HPDE6-E6E7 (cell line): ENCODE measurements around the gene PET100.

ENCODE experiments used
- DNase-seq: peaks from one replicate; pipeline ENCODE4 v3.0.0; 2011; ENCODE audit warnings: missing footprints; ENCODE audit errors: extremely low spot score

The PET100 gene

DNA sequence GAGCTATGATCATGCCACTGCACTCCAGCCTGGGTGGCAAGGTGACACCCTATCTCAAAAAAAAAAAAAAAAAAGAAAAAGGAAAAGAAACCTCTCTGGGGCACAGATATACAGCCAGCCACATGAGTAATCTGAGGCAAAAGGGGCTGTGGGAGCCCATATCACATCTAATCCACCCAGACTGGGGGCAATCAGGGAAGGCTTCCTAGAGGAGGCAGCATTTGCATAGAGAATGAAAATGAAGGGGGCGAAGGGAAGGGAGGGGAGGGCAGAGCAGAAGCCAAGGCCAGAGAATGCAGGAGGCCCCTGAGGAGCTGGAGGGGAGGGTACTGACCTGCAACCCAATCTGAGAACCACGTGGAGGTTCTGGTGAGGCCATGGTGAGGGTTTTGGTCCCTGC lies 20.6 kb downstream of the PET100 start:
- no peak for DNase-seq

DNA sequence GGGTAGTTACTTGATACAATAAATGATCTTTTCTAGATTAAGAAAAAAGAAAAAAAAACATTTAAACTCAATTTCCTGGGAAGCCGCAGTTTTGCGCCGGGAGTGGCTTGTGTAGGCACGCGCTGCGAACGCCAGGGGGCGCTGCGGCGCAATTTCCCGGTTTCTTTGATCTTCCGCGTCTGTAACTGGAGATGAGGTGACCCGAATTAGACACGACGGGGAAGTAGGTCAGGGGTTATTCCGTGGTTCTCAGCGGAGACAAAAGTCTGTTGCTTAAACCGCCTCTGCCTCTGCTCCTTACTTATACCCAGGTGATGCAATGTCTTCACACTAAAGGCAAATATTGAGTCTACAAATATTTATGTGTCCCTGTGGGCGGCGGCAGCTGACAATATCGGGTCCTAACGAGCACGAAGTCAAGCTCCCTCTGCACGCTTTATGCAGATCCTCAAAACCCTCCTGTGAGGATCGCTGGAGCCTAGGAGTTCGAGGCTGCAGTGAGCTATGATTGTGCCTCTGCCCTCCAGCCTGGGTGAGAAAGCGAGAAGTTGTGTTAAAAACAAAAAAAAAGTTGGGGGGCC lies 22.6 kb downstream of the PET100 start:
- DNase-seq: peak; percentile 73

DNA sequence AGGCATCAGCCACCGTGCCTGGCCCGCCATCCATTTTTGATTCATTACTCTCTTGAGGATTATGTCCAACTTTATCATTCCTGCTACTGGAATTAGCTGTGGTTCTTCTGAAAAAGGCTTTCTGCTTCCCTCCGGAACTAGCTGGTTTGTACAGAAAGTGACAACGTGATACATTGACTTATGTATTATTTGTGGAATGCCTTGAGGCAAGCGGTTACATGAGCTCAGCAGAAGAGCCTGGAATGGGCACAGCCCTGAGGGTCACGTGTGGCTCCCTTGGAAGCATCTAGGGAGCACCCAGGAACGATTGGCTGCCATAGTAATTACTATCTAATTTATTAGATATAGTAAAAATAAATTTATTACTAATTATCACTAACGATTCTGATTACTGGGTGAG lies 24.8 kb downstream of the PET100 start:
- no peak for DNase-seq

DNA sequence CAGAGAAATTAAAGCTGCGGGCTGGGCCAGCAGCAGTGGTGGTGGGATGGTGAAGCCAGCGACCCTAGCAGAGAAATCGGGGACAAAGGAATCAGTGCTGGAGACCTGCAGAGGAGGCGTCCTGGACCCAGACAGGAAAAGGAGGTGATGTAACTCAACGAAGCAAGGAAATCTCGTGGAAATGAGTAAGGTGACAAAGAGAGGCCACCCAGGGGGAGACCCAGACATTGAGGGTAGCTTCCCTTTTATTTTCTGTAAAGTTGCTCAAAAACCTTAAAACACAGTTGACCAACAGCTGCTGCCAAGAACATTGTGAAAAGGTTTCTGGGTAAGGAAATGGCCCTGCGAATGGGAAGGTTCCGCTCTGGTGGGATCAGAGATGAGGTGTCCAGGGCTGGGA lies 26.0 kb downstream of the PET100 start:
- no peak for DNase-seq

DNA sequence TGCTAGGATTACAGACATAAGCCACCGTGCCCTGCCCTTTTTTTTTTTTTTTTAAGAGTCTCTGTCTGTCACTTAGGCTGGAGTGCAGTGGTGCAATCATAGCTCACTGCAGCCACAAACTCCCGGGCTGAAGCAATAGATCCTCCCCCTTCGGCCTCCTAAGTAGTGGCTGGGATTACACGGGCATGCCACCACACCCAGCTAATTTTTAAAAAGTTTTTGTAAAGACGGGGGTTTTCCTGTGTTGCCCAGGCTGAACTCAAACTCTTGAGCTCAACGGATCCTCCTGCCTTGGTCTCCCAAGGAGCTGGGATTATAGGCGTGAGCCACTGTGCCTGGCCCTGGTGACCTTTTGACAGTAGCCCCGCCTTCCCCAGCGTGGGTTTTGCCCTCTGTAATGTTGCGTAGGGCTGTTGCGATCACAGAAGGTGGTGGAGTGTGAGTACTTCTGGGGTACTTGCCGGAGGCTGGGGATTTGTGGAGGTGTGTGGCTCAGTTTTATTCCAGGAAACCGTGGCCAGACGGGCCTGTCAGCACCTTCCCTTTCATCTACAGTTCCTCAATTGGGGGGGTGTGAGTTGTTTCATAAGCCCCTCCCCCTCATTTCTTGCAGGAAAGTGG lies 27.6 kb downstream of the PET100 start:
- DNase-seq: no peak

DNA sequence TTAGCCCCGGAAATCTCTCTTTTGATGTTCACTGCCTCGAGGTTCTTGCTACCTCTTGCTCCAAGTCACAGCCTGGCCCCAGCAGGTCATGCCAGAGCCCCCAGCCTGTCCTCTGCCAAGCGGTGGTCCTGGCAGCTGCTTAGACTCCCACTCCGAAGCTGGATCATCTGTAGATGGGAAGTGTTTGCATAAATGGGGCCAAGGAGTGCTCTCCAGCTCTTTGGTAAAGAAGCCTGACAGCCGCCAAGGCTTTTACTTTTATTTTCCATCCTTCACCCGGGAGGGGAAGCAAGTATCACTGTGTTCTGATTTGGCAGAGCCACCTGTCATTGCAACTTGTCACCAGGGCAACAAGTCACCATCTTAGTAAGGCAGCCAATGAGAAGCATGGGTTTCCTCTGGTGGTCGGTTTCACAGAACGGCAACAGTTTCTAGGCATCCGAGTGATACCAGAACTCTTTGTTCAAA lies 28.7 kb downstream of the PET100 start:
- no peak for DNase-seq

DNA sequence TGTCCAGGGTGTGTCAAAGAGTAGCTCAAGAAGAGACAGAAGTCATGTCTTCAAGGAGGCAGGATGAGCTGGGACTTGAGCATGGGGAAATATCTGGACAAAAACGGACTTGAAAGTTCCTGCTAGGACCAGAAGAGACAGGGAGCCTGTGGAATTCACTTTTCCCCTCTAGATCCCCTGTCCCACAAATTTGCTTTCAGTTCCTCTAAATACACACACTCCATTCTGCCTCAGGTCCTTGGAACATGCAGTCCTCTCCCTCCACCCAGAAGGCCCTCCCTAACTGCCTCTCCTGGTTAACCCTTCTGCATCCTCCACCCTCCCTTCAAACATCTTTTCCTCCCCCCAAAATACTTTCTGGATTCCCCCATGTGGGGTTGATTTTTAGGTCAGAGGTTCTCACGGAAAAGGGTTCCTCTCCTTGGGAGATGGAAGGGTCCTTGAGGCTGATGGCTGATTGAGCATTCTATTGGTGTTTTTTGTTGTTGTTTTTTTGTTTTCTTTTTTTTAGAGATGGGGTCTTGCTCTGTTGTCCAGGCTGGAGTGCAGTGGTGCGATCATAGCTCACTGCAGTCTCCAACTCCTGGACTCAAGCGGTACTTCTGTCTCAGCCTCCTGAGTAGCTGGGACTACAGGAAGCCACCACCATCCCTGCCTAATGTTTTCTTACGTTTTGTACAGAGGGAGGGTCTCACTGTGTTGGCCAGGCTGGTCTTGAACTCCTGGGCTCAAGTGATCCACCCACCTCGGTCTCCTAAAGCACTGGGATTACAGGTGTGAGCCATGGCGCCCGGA lies 32.3 kb downstream of the PET100 start:
- DNase-seq: no peak

DNA sequence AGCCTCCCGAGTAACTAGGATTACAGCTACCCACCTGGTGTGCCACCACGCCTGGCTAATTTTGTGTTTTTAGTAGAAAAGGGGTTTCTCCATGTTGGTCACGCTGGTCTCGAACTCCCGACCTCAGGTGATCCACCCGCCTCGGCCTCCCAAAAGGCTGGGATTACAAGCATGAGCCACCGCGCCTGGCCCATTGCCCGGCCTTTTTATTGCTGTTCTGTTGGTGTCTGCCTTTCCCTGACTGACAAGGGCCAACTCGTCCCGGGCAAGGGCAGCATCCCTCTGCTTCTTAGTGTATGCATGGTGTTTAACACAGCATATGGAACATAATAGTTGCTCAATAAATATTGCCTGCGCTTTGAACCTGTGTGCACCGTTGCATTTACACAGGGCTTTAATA lies 33.1 kb downstream of the PET100 start:
- no peak for DNase-seq

DNA sequence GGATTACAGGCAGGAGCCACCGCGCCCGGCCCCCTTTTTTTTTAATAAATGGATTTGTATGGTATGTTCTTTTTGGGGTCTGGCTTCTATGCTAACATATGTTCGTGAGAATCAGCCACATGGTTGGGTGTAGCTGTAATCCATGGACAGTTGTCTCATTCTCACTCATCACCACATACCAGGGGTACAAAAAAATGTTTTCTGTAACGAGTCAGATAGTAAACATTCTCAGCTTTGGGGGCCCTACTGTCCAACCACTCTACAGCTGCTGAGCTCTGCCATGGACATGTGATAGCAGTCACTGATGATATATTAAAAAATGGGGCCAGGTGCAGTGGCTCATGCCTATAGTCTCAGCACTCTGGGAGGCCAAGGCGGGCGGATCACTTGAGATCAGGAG lies 34.1 kb downstream of the PET100 start:
- DNase-seq: no peak

DNA sequence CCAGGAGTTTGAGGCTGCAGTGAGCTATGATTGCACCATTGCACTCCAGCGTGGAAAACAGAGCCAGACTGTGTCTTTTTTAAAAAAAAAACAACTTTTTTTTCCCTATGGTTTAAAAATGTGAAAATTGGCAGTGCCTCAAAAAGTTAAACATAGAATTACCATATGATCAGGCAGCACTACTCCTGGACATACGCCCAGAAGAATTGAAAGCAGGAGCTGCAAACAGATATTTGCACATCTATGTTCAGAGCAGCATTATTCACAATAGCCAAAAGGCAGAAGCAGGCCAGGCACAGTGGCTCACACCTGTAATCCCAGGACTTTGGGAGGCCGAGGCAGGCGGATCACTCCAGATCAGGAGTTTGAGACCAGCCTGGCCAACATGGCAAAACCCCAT lies 35.5 kb downstream of the PET100 start:
- no peak for DNase-seq

DNA sequence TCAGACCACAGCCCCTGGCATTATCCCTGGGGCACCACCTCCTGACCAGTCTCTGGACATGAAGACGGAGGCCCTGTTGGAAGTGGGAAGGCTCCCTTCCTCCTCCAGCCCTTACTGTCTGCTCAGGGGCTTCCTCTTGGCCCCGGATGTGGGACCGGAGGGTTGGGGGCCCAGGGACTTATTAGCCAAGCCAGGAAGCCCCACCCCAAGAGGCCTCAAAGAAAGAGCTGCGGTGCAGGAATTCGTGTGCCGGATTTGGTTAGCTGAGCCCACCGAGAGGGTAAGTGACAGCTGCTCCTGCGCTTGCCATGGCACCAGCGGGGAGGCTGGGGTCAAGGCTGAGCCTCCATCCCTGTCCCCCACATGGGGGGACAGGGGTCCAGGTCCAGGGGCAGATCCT lies 39.2 kb downstream of the PET100 start, which contains the start of gene RETN:
TSS of gene RETN (plus strand) at position 208 of the 400 bp plus-strand sequence. CDS start 278 bp downstream, outside the sequence.
- DNase-seq: no peak

DNA sequence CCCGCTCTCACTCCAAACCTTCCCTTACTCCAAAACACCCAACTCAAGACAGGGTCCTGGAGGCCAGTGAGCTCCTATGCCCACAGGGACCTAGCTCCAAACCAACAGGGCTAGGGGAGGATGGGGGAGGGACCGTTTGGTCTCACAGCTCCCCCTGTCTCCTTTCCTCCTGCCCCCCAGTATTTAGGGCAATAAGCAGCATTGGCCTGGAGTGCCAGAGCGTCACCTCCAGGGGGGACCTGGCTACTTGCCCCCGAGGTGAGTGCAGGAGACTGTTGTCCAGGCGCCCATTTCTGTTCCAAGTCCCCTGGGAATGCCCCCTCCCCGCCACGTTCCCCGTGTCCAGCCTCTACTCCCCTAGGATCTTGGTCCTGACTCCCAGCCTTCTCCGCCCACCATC lies 40.0 kb downstream of the PET100 start:
- no peak for DNase-seq

DNA sequence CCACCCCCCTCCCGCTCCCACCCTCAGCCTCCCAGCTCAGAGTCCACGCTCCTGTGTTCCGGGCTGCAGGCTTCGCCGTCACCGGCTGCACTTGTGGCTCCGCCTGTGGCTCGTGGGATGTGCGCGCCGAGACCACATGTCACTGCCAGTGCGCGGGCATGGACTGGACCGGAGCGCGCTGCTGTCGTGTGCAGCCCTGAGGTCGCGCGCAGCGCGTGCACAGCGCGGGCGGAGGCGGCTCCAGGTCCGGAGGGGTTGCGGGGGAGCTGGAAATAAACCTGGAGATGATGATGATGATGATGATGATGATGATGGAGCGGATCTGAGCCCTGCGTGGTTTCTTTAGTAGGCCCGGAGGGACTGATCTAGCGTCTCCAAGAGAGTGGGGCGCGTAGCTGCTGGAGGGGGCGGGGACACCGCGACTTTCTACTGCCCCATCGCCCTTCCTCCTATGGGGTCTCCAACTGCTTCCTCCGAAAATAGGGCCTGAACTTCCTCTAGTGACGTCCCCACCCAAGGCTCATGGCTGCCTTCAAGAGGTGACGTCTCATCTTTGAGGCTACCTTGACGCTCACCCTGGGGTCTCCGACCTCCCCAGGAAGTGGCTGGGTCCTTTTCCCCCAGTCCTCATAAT lies 40.7 kb downstream of the PET100 start:
- no peak for DNase-seq

DNA sequence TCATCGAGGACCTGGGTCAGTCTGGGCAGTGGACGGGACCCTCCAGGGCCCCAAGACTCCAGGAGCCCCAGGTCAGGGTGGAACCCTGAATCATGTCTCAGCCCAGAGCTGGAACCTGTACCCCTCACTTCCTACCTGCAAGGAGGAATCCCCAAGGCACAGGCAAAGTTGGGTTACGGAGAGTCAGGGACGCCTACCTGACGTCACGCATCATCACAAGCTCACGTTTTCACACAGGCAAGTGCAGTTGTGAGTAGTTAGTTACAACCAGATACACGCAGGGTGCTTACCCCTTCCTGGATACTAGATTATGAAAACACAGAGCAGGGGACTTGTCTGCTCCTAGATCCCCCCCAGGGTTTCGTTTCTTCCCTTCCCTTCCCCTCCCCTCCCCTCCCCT lies 41.2 kb downstream of the PET100 start:
- no peak for DNase-seq

DNA sequence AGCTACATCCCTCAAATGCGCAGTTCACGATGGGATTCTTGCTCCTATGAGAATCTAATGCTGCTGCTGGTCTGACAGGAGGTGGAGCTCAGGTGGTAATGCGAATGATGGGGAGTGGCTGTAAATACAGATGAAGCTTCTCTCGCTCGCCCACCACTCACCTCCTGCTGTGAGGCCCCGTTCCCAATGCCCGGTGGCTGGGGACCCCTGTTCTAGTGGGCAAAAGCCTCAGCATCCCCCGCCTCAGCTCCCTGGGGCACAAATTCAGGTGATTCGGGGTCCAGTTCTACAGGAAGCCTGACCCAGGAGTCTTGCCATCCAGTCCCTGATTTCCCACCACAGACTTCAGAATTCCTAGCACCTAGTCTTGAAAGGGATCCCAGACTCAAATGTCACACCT lies 42.9 kb downstream of the PET100 start:
- no peak for DNase-seq

DNA sequence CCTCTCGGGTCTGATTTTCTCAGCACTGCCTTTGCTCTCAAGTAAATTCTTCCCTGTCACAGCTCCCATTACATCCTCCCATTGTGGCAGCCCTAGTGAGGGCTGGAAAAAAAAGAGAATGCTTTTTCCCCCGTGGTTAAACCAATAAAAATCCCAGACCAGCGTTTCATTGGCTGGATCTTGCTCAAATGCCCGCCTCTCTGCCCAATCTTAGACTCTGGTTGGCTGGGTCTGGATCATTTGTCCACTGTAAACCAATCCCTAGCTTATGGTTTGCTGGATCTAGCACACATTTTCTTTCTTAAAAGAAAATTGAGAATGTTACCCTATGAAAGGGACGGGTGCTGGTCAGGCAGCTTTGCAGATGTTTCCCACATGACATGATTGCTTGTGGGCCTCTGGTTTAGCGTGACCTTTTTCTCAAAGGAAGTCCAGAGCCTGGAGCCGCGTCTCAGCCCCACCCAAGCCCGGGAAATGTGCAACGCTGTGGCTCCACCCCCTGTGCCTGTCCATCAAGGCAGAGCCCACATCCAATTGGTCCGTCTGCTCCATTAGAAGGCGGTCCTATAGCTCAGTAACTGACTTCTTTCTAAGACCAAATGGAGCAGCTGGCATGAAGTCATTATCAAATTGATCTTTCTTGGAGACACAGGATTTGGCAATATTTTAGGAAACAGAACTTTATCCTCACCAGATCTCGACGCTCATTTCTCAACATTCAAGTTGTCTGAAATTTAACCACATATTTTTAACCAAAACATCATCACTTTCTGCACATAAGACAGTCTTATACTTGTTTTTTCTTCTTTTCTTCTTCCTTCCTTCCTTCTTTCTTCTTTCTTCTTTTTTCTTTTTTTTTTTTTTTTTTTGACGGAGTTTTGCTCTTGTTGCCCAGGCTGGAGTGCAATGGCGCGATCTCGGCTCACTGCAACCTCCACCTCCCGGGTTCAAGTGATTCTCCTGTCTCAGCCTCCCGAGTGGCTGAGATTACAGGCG lies 44.7 kb downstream of the PET100 start:
- DNase-seq: peak; percentile 50

DNA sequence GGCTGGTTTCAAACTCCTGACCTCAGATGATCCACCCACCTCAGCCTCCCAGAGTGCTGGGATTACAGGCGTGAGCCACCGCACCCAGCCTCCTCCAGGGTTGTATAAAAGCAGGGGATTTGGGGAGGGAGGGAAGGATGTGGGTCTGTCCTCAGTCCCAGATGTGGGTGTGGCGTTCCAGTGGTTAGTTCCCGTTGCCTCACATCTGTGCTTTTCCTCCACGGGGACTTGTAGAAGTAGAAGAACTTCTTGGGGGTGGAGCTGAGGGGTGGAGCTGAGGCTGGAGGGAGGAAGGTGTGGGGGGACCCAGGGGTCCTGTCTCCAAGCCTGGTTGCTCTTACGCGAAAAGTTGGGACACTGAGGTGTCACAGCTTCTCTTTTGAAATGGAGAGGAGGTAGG lies 46.8 kb downstream of the PET100 start:
- DNase-seq: no peak

DNA sequence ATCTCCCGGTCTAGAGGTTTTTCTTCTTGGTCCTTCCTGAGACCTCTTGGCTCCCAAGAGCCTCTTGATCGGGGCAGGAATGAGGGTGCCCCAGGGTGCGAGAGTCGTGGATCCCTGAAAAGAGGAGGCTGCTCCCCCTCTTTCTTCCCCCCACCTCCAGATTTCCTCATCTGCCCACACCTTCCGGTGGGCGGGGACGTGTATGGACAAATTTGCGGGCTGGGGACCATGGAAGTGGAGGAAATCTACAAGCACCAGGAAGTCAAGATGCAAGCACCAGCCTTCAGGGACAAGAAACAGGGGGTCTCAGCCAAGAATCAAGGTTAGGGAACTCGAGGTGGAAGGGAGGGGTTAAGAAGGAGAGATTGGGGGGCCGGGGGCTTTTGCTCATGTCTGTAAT lies 47.3 kb downstream of the PET100 start, which contains the start of gene MCEMP1:
TSS of gene MCEMP1 (plus strand) at position 237 of the 400 bp plus-strand sequence. CDS start at position 268, 31 bp downstream.
- DNase-seq: no peak

DNA sequence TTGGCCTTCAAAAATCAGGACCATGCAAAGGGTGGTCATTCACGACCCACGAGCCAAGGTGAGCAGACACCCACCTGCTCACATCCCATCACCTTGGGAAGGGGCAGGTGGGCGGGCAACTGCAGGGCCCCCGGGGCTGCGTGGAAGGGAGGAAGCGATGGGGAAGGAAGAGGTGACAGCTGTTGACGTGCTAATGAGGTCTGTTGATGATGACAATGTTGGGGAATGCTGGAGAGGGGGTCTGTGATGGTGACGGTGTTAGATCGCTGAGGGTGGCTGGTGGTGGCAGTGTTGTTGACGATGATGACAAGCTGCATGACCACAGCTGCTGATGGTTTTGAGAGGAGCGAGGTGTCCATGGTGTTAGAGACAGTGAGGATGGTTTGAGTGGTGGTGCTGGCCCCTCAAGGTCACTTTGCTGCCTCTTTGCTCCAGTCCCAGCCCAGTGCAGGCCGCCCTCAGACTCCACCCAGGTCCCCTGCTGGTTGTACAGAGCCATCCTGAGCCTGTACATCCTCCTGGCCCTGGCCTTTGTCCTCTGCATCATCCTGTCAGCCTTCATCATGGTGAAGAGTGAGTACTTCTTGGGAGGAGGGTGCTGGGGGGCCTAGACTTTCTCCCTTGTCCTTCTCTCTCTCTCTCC lies 48.2 kb downstream of the PET100 start:
- no peak for DNase-seq

DNA sequence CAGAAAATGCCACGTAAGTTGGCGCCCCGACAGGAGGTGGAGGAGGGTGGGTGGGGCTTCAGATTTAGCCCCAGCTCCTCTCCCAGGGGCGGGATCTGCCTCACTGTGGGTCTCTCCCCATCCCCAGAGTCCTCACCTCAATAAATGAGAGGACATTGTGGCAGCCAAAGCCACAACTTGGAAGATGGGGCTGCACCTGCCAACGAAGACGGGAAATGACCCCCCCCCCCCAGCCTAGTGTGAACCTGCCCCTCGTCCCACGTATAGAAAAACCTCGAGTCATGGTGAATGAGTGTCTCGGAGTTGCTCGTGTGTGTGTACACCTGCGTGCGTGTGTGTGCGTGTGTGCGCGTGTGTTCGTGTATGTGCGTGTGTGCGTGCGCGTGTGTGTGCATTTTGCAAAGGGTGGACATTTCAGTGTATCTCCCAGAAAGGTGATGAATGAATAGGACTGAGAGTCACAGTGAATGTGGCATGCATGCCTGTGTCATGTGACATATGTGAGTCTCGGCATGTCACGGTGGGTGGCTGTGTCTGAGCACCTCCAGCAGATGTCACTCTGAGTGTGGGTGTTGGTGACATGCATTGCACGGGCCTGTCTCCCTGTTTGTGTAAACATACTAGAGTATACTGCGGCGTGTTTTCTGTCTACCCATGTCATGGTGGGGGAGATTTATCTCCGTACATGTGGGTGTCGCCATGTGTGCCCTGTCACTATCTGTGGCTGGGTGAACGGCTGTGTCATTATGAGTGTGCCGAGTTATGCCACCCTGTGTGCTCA lies 49.6 kb downstream of the PET100 start:
- no peak for DNase-seq
